WTC11 (cell line): Measurements from ENCODE around the gene CHERP.

Experiments
- JUN ChIP-seq: sonication (generic); formaldehyde crosslinking; IDR thresholded peaks from 2 replicates; pipeline ENCODE4 v1.8.0; 2023; ENCODE audit warnings: mild to moderate bottlenecking, missing genetic modification reagents
- NR3C1 ChIP-seq: sonication (generic); formaldehyde crosslinking; conservative IDR thresholded peaks from 2 replicates; pipeline ENCODE4 v1.8.1; 2023; ENCODE audit warnings: low read depth, mild to moderate bottlenecking, missing genetic modification reagents
- TEAD4 ChIP-seq: sonication (generic); formaldehyde crosslinking; IDR thresholded peaks from 2 replicates; pipeline ENCODE4 v1.8.0; 2022; ENCODE audit warnings: mild to moderate bottlenecking, missing genetic modification reagents
- ZBTB21 ChIP-seq: sonication (generic); formaldehyde crosslinking; IDR thresholded peaks from 2 replicates; pipeline ENCODE4 v1.8.1; 2023; ENCODE audit warnings: mild to moderate bottlenecking, missing genetic modification reagents, borderline replicate concordance
- ZNF219 ChIP-seq: sonication (generic); formaldehyde crosslinking; IDR thresholded peaks from 2 replicates; pipeline ENCODE4 v1.8.0; 2023; ENCODE audit warnings: missing genetic modification reagents, mild to moderate bottlenecking, borderline replicate concordance
- ZNF396 ChIP-seq: fragments of 250-450 bp; sonication (Bioruptor Pico); IDR thresholded peaks from 2 replicates; pipeline ENCODE4 v1.8.0; 2021; ENCODE audit warnings: mild to moderate bottlenecking, moderate library complexity, borderline replicate concordance
- TF ChIP-seq, protein P1 (sequence below): sonication (generic); formaldehyde crosslinking; IDR thresholded peaks from 2 replicates; pipeline ENCODE4 v1.8.1; 2023; ENCODE audit warnings: mild to moderate bottlenecking, missing genetic modification reagents
- TF ChIP-seq, protein P2 (sequence below): fragments of 200-600 bp; IDR thresholded peaks from 2 replicates; pipeline ENCODE4 v1.8.0; 2022; ENCODE audit warnings: antibody characterized with exemption
- TF ChIP-seq, protein P3 (sequence below): sonication (generic); formaldehyde crosslinking; IDR thresholded peaks from 2 replicates; pipeline ENCODE4 v1.8.1; 2023; ENCODE audit warnings: mild to moderate bottlenecking, missing genetic modification reagents, moderate library complexity
- TF ChIP-seq, protein P4 (sequence below): sonication (generic); formaldehyde crosslinking; IDR thresholded peaks from 2 replicates; pipeline ENCODE4 v1.8.0; 2022; ENCODE audit warnings: mild to moderate bottlenecking, missing genetic modification reagents

DNA sequence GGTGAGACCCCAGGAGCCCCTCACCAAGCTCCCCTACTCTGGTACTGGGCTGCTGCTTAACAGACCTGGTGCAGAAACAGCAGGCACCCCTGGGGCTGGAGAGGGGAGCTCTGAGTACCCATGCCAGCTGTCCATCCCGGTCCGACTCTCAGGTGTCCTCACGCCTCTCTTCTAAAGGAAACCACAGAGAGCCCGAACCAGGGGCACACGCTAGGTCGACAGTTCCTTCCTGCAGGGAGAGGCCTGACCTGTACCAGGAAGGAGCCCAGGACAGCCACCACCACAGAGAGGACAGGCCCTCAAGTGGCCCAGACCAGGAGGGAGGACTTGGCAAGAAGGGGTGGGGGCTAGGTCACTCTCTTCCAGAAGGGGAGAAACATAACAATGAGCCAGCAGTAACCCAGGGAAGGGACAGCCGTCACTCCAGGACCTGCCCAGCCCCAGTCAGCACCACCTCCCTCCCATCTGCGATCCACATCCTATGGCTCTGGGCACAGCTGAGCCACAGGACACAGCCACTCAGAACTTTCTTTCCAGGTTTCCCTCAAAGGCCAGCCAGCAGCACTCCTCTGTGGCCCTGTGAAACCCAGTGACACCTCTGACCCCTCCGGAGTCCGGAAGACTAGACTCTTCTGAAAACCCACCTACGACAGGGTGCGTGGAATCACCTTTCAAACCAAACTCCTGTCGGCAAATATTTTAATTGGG is 43.0 kb upstream of the CHERP start:
- TF ChIP-seq TEAD4 (CRISPR knock-in tag): no peak
- TF ChIP-seq, protein P1, sequence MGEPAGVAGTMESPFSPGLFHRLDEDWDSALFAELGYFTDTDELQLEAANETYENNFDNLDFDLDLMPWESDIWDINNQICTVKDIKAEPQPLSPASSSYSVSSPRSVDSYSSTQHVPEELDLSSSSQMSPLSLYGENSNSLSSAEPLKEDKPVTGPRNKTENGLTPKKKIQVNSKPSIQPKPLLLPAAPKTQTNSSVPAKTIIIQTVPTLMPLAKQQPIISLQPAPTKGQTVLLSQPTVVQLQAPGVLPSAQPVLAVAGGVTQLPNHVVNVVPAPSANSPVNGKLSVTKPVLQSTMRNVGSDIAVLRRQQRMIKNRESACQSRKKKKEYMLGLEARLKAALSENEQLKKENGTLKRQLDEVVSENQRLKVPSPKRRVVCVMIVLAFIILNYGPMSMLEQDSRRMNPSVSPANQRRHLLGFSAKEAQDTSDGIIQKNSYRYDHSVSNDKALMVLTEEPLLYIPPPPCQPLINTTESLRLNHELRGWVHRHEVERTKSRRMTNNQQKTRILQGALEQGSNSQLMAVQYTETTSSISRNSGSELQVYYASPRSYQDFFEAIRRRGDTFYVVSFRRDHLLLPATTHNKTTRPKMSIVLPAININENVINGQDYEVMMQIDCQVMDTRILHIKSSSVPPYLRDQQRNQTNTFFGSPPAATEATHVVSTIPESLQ: no peak
- TF ChIP-seq, protein P2, sequence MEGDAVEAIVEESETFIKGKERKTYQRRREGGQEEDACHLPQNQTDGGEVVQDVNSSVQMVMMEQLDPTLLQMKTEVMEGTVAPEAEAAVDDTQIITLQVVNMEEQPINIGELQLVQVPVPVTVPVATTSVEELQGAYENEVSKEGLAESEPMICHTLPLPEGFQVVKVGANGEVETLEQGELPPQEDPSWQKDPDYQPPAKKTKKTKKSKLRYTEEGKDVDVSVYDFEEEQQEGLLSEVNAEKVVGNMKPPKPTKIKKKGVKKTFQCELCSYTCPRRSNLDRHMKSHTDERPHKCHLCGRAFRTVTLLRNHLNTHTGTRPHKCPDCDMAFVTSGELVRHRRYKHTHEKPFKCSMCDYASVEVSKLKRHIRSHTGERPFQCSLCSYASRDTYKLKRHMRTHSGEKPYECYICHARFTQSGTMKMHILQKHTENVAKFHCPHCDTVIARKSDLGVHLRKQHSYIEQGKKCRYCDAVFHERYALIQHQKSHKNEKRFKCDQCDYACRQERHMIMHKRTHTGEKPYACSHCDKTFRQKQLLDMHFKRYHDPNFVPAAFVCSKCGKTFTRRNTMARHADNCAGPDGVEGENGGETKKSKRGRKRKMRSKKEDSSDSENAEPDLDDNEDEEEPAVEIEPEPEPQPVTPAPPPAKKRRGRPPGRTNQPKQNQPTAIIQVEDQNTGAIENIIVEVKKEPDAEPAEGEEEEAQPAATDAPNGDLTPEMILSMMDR: no peak
- TF ChIP-seq NR3C1 (CRISPR knock-in tag): no peak
- TF ChIP-seq ZBTB21 (CRISPR knock-in tag): no peak
- TF ChIP-seq ZNF396: no peak
- TF ChIP-seq ZNF219: no peak
- TF ChIP-seq JUN (CRISPR knock-in tag): no peak
- TF ChIP-seq, protein P3, sequence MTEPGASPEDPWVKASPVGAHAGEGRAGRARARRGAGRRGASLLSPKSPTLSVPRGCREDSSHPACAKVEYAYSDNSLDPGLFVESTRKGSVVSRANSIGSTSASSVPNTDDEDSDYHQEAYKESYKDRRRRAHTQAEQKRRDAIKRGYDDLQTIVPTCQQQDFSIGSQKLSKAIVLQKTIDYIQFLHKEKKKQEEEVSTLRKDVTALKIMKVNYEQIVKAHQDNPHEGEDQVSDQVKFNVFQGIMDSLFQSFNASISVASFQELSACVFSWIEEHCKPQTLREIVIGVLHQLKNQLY (CRISPR knock-in tag): no peak
- TF ChIP-seq, protein P4, sequence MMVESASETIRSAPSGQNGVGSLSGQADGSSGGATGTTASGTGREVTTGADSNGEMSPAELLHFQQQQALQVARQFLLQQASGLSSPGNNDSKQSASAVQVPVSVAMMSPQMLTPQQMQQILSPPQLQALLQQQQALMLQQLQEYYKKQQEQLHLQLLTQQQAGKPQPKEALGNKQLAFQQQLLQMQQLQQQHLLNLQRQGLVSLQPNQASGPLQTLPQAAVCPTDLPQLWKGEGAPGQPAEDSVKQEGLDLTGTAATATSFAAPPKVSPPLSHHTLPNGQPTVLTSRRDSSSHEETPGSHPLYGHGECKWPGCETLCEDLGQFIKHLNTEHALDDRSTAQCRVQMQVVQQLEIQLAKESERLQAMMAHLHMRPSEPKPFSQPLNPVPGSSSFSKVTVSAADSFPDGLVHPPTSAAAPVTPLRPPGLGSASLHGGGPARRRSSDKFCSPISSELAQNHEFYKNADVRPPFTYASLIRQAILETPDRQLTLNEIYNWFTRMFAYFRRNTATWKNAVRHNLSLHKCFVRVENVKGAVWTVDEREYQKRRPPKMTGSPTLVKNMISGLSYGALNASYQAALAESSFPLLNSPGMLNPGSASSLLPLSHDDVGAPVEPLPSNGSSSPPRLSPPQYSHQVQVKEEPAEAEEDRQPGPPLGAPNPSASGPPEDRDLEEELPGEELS (CRISPR knock-in tag): no peak
